Left ventricle myocardium inferior (tissue), 1 donor: Measurements from ENCODE around the gene PARD3. TPM values are rescaled to one million over a fixed set of nuclear protein-coding genes. Genes with fewer than 3 reads are reported as not detected.

ENCODE experiments used
- DNase-seq: peaks from one replicate; pipeline ENCODE4 v3.0.0-alpha.2; 2020
- H3K27ac ChIP-seq: fragments of 200-600 bp; replicated peaks from 2 replicates; pipeline ENCODE4 v1.8.0; 2021
- H3K27me3 ChIP-seq: fragments of 200-600 bp; 2 replicates; pipeline ENCODE4 v1.8.0; 2021; ENCODE audit warnings: low read depth
- H3K36me3 ChIP-seq: fragments of 200-600 bp; 2 replicates; pipeline ENCODE4 v1.8.0; 2021
- H3K4me1 ChIP-seq: fragments of 200-600 bp; 2 replicates; pipeline ENCODE4 v1.8.0; 2021
- H3K4me3 ChIP-seq: fragments of 200-600 bp; 2 replicates; pipeline ENCODE4 v1.8.0; 2021; ENCODE audit warnings: mild to moderate bottlenecking, moderate library complexity
- H3K9me3 ChIP-seq: fragments of 200-600 bp; replicated peaks from 2 replicates; pipeline ENCODE4 v1.8.0; 2021
- CTCF ChIP-seq: fragments of 200-600 bp; IDR thresholded peaks from 2 replicates; pipeline ENCODE4 v1.8.0; 2021; ENCODE audit warnings: antibody characterized with exemption, mild to moderate bottlenecking, borderline replicate concordance
- intact Hi-C: fragments of 100-400 bp; cut with micrococcal nuclease; formaldehyde crosslinking; loops from one replicate; pipeline ENCODE4 v1.11.0; 2022
- total RNA-seq: library from RNA; stranded (reverse); fragmentation: NEBNext Ultra II Directional; extraction: Animal tissue kit (Norgen Biotek cat#: 25700); gene quantifications from one replicate; pipeline ENCODE4 v1.2.1, GENCODE V29; 2021
- donor health status: DM: no; HTN: yes; CAD: no; lungs with severe emphysema.

The PARD3 gene
- total RNA-seq, 1 donor from 2014 or later = 29.6 TPM

GRCh38 chr10:34627741-34628140 lies 187.4 kb downstream of the PARD3 start:
- H3K36me3 ChIP-seq = no peaks in the 10 kb centered on the region
- H3K4me3 ChIP-seq = no peak overlapping the region
- no peaks in the 10 kb centered on the region for H3K27me3 ChIP-seq
- no peak for TF ChIP-seq CTCF
- H3K27ac ChIP-seq = no peak overlapping the region
- H3K4me1 ChIP-seq = peaks cover 41% of the 10 kb centered on the region
- intact Hi-C loops = loop anchor here (10.0 kb wide), 1 partner anchor 103 kb away; no protein-coding TSS in a partner anchor
- no peak for DNase-seq
- H3K9me3 ChIP-seq = no peaks in the 10 kb centered on the region

GRCh38 chr10:34627331-34627730 lies 187.8 kb downstream of the PARD3 start:
- H3K27me3 ChIP-seq = no peaks in the 10 kb centered on the region
- intact Hi-C loops = loop anchor here (10.0 kb wide), 1 partner anchor 103 kb away; no protein-coding TSS in a partner anchor
- H3K4me3 ChIP-seq = no peak overlapping the region
- H3K4me1 ChIP-seq = peaks cover 41% of the 10 kb centered on the region
- no peaks in the 10 kb centered on the region for H3K36me3 ChIP-seq
- H3K27ac ChIP-seq = no peak overlapping the region
- no peaks in the 10 kb centered on the region for H3K9me3 ChIP-seq
- DNase-seq = no peak
- no peak for TF ChIP-seq CTCF

- Histone ChIP-seq H3K9me3 (no peaks in the 10 kb centered on the region), H3K27ac (no peak overlapping the region), H3K4me1 (peaks cover 41% of the 10 kb centered on the region), H3K27me3 (no peaks in the 10 kb centered on the region), H3K36me3 (no peaks in the 10 kb centered on the region), H3K4me3 (no peak overlapping the region)
- TF ChIP-seq CTCF = no peak
- intact Hi-C loops = loop anchor here (10.0 kb wide), 1 partner anchor 102 kb away; no protein-coding TSS in a partner anchor
- DNase-seq = no peak
Observed at GRCh38 chr10:34626158-34626880, 188.8 kb downstream of the PARD3 start.

- no peak overlapping the region for H3K4me3 ChIP-seq
- no peaks in the 10 kb centered on the region for H3K36me3 ChIP-seq
- H3K27me3 ChIP-seq = no peaks in the 10 kb centered on the region
- no peaks in the 10 kb centered on the region for H3K9me3 ChIP-seq
- no peak overlapping the region for H3K27ac ChIP-seq
- no peak for TF ChIP-seq CTCF
- peaks cover 41% of the 10 kb centered on the region for H3K4me1 ChIP-seq
- DNase-seq = no peak
- intact Hi-C loops = loop anchor here (10.0 kb wide), 1 partner anchor 100 kb away; no protein-coding TSS in a partner anchor
Observed at GRCh38 chr10:34624323-34625153, 190.6 kb downstream of the PARD3 start.

GRCh38 chr10:34622945-34623344 lies 192.2 kb downstream of the PARD3 start:
- DNase-seq = no peak
- H3K4me1 ChIP-seq = peaks cover 30% of the 10 kb centered on the region
- H3K27me3 ChIP-seq = no peaks in the 10 kb centered on the region
- no peaks in the 10 kb centered on the region for H3K36me3 ChIP-seq
- no peak overlapping the region for H3K27ac ChIP-seq
- no peak for TF ChIP-seq CTCF
- intact Hi-C loops = loop anchor here (10.0 kb wide), 1 partner anchor 98 kb away; no protein-coding TSS in a partner anchor
- no peaks in the 10 kb centered on the region for H3K9me3 ChIP-seq
- no peak overlapping the region for H3K4me3 ChIP-seq
